Mesendoderm (in vitro differentiated cells): ENCODE measurements around the gene MBOAT1.

ENCODE experiments used
- DNase-seq: peaks from one replicate; pipeline ENCODE4 v3.0.0; 2013
- H2AK5ac ChIP-seq: 2 replicates; pipeline ENCODE4 v1.6.1; 2013; ENCODE audit warnings: low read length, inconsistent platforms
- H2BK120ac ChIP-seq: 2 replicates; pipeline ENCODE4 v1.6.1; 2013; ENCODE audit warnings: low read depth, mild to moderate bottlenecking, low read length, moderate library complexity, mixed read lengths
- H2BK15ac ChIP-seq: replicated peaks from 2 replicates; pipeline ENCODE4 v1.6.1; 2013; ENCODE audit warnings: low read depth, mild to moderate bottlenecking, moderate library complexity
- H2BK5ac ChIP-seq: 2 replicates; pipeline ENCODE4 v1.6.1; 2013; ENCODE audit warnings: low read length, inconsistent platforms
- H3K18ac ChIP-seq: 2 replicates; pipeline ENCODE4 v1.6.1; 2013; ENCODE audit warnings: mild to moderate bottlenecking, low read length, mixed read lengths
- H3K23ac ChIP-seq: one replicate; pipeline ENCODE4 v1.6.1; 2013; ENCODE audit warnings: low read length
- H3K27ac ChIP-seq: 2 replicates; pipeline ENCODE4 v1.5.1; 2013; ENCODE audit warnings: low read depth, mild to moderate bottlenecking, inconsistent platforms, low read length, moderate library complexity
- H3K27me3 ChIP-seq: 2 replicates; pipeline ENCODE4 v1.6.1; 2013; ENCODE audit warnings: low read length, control low read depth, mild to moderate bottlenecking, inconsistent platforms; ENCODE audit not compliant: insufficient read depth, poor library complexity
- H3K36me3 ChIP-seq: 2 replicates; pipeline ENCODE4 v1.6.1; 2013; ENCODE audit warnings: low read length, inconsistent platforms; ENCODE audit not compliant: control insufficient read depth, insufficient read depth
- H3K4ac ChIP-seq: one replicate; pipeline ENCODE4 v1.6.1; 2013; ENCODE audit warnings: low read depth, mild to moderate bottlenecking, low read length, moderate library complexity
- H3K4me1 ChIP-seq: 2 replicates; pipeline ENCODE4 v1.6.1; 2013; ENCODE audit warnings: low read depth, low read length, inconsistent platforms; ENCODE audit not compliant: control insufficient read depth
- H3K4me2 ChIP-seq: 2 replicates; pipeline ENCODE4 v1.6.1; 2013; ENCODE audit warnings: low read length
- H3K4me3 ChIP-seq: 2 replicates; pipeline ENCODE4 v1.5.1; 2013; ENCODE audit warnings: mild to moderate bottlenecking, low read length
- H3K56ac ChIP-seq: one replicate; pipeline ENCODE4 v1.6.1; 2013; ENCODE audit warnings: low read length
- H3K79me1 ChIP-seq: 2 replicates; pipeline ENCODE4 v1.6.1; 2013; ENCODE audit warnings: low read length, inconsistent platforms
- H3K79me2 ChIP-seq: 2 replicates; pipeline ENCODE4 v1.6.1; 2013; ENCODE audit warnings: mild to moderate bottlenecking, low read length; ENCODE audit not compliant: control insufficient read depth, insufficient read depth
- H3K9ac ChIP-seq: 2 replicates; pipeline ENCODE4 v1.6.1; 2013; ENCODE audit warnings: low read length, inconsistent platforms
- H4K5ac ChIP-seq: one replicate; pipeline ENCODE4 v1.6.1; 2013; ENCODE audit warnings: low read length
- H4K8ac ChIP-seq: one replicate; pipeline ENCODE4 v1.6.1; 2013; ENCODE audit warnings: low read depth, mild to moderate bottlenecking, control low read depth, low read length, moderate library complexity
- WGBS: extraction: QIAGEN DNeasy Blood & Tissue Kit; methylation state at CpG from one replicate; pipeline ENCODE4 v1.1.7; 2013; ENCODE audit warnings: low lambda C conversion rate, missing lambda C conversion rate; ENCODE audit not compliant: insufficient coverage; ENCODE audit errors: extremely low coverage; 5-methylcytosine and 5-hydroxymethylcytosine counted together

The MBOAT1 gene

DNA sequence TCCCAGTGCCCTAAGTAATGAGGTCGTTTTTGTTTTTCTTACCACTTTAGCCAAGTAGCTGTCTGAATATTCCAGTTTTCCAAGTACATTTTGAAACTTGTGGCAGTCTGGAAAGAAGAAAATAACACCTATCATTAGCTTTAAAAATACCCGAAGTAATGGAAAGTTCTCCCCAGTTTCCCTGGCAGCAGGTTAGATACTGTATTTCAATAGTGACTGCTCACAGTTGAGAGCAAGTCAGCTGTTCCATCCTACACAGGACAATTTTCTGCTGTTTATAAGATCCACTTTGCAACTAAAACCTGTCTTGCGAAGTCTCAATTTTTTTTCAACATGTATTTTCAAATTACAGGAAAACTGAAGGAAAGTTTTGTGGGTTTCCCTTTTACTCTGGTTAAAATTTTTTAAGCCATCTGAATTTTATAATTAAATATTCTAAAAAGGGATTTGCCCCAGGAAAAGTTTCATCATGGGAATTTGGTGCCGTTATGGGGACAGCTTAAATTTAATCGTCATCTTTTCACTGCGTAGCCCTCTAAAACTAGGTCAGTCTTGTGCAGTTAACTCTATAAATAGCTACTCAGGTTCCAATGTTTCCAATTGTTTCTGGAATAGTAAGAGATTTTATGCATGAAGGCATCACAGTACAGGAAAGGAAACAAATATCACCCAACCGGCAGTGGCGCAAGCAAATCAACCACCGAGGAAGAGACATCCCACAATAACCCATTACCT, 96.9 kb downstream of the MBOAT1 start:
- H2BK120ac ChIP-seq, result no peak overlapping the region
- H3K23ac ChIP-seq, result no peak overlapping the region
- H3K27me3 ChIP-seq, result no peaks in the 10 kb centered on the region
- no CpG with 5 or more reads among the region's 9 CpGs for WGBS
- H2AK5ac ChIP-seq, result no peak overlapping the region
- H3K4ac ChIP-seq, result no peak overlapping the region
- no peak overlapping the region for H3K9ac ChIP-seq
- H3K56ac ChIP-seq, result no peak overlapping the region
- H3K79me2 ChIP-seq, result no peaks in the 10 kb centered on the region
- DNase-seq, result no peak
- no peaks in the 10 kb centered on the region for H3K79me1 ChIP-seq
- no peak overlapping the region for H2BK5ac ChIP-seq
- no peak overlapping the region for H3K18ac ChIP-seq
- no peak overlapping the region for H2BK15ac ChIP-seq
- H3K4me3 ChIP-seq, result no peak overlapping the region
- H4K5ac ChIP-seq, result no peak overlapping the region
- H3K4me1 ChIP-seq, result no peaks in the 10 kb centered on the region
- H4K8ac ChIP-seq, result no peak overlapping the region
- H3K27ac ChIP-seq, result no peak overlapping the region
- H3K36me3 ChIP-seq, result no peaks in the 10 kb centered on the region
- H3K4me2 ChIP-seq, result no peak overlapping the region

DNA sequence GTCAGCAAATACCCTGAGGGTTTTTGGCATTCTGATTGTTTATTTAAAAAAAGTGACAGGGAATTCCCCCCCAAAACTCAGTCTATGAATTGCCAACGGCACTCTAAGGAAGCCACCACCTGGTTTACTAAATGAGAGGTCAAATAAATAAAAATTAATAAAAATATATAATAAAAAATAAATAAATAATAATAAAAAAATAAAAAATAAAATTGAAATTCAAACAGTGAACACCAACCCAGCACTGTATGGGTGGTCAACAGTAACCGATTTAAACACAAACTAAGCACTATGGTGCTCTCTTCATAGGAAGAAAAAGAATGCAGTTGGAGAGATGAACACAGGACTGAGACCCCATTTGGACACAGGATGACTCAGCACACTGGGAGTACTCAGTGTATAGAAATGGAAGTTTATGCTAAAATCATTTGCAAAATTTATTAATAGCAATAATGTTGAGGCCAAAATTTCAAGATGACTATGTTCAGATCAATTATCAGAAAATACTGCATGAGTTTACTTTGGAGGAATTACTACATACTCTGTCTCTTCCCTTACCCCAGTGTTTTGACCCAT, 98.5 kb downstream of the MBOAT1 start:
- H3K4me2 ChIP-seq, result no peak overlapping the region
- H3K9ac ChIP-seq, result no peak overlapping the region
- no peak overlapping the region for H3K18ac ChIP-seq
- H3K56ac ChIP-seq, result no peak overlapping the region
- H4K8ac ChIP-seq, result no peak overlapping the region
- no peak overlapping the region for H3K4ac ChIP-seq
- H3K79me1 ChIP-seq, result no peaks in the 10 kb centered on the region
- no peak overlapping the region for H3K27ac ChIP-seq
- H3K79me2 ChIP-seq, result no peaks in the 10 kb centered on the region
- no peaks in the 10 kb centered on the region for H3K4me1 ChIP-seq
- no CpG with 5 or more reads among the region's 2 CpGs for WGBS
- H3K23ac ChIP-seq, result no peak overlapping the region
- no peak overlapping the region for H2BK5ac ChIP-seq
- DNase-seq, result no peak
- H4K5ac ChIP-seq, result no peak overlapping the region
- no peaks in the 10 kb centered on the region for H3K27me3 ChIP-seq
- no peak overlapping the region for H2BK15ac ChIP-seq
- H3K36me3 ChIP-seq, result no peaks in the 10 kb centered on the region
- no peak overlapping the region for H3K4me3 ChIP-seq
- H2BK120ac ChIP-seq, result no peak overlapping the region
- no peak overlapping the region for H2AK5ac ChIP-seq

DNA sequence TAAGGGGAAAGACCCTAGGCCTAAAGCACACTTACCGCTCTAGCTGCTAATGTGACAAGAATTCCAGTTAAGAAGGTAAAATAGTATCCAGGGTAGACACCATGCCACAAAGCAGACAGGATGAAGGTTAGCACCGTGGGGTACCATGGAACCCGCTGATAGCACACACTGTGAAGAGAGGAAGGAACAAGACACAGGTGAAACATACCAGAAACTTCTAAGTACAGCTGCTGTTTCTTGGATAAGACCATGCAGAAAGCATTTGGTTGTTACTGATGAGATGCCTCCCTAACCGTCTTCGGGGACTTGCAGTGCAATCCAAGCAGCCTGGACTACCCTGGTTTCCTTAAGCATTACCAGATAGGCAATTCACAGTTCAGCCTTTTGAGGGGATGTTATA, 99.4 kb downstream of the MBOAT1 start:
- Histone ChIP-seq H2BK120ac (no peak overlapping the region), H3K4ac (no peak overlapping the region), H2BK5ac (no peak overlapping the region), H3K4me3 (no peak overlapping the region), H3K4me1 (no peaks in the 10 kb centered on the region), H3K79me2 (no peaks in the 10 kb centered on the region), H3K4me2 (no peak overlapping the region), H3K79me1 (no peaks in the 10 kb centered on the region), H4K8ac (no peak overlapping the region), H3K18ac (no peak overlapping the region), H2BK15ac (no peak overlapping the region), H3K27ac (no peak overlapping the region), H3K27me3 (no peaks in the 10 kb centered on the region), H2AK5ac (no peak overlapping the region), H3K56ac (no peak overlapping the region), H4K5ac (no peak overlapping the region), H3K9ac (no peak overlapping the region), H3K23ac (no peak overlapping the region), H3K36me3 (no peaks in the 10 kb centered on the region)
- WGBS, result no CpG with 5 or more reads among the region's 5 CpGs
- peak; percentile 48 for DNase-seq

DNA sequence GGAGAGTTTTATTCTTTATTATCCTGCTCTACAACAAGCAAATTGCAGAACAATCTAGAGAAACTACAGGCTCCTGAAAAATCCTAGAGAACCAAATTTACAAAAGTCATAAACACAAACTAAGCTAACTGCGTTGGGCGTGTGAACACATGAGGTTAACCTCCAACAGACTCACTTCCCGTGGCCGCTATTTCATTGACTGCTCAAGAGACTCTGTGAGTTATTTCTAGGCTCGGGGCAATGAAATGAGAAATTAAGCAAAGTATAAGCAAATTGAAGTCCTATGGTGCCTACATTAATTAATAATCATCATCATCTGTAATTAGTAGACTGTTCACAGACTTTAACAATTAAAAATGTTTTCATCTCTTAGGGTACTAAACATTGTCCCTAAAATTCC, 100.0 kb downstream of the MBOAT1 start:
- Histone ChIP-seq H3K9ac (no peak overlapping the region), H3K4me2 (no peak overlapping the region), H3K4me1 (no peaks in the 10 kb centered on the region), H3K18ac (no peak overlapping the region), H3K36me3 (no peaks in the 10 kb centered on the region), H2BK120ac (no peak overlapping the region), H3K4me3 (no peak overlapping the region), H3K23ac (no peak overlapping the region), H3K27ac (no peak overlapping the region), H3K79me2 (no peaks in the 10 kb centered on the region), H4K8ac (no peak overlapping the region), H3K79me1 (no peaks in the 10 kb centered on the region), H3K56ac (no peak overlapping the region), H2BK5ac (no peak overlapping the region), H3K4ac (no peak overlapping the region), H2AK5ac (no peak overlapping the region), H4K5ac (no peak overlapping the region), H3K27me3 (no peaks in the 10 kb centered on the region), H2BK15ac (no peak overlapping the region)
- DNase-seq, result no peak
- no CpG with 5 or more reads among the region's 5 CpGs for WGBS

DNA sequence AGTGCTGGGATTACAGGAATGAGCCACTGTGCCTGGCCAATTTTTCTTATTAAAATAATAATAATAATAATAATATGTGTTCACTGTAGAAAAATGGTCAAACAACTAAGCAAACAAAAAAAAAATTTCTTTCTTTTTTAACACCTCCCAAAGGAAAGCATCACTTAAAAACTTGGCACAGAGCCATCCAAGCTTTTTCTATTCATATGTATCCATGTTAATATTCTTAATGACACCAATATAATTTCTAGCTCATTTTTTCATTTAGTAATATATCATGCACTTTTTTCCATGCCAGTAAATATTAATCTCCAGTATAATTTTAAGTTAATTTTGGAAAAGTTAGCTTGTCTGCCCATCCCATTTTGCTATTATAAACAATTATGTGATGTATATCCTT, 101.8 kb downstream of the MBOAT1 start:
- Histone ChIP-seq H3K4ac (no peak overlapping the region), H4K8ac (no peak overlapping the region), H3K9ac (no peak overlapping the region), H2BK5ac (no peak overlapping the region), H3K18ac (no peak overlapping the region), H4K5ac (no peak overlapping the region), H3K23ac (no peak overlapping the region), H3K4me1 (no peaks in the 10 kb centered on the region), H3K27ac (no peak overlapping the region), H2BK15ac (no peak overlapping the region), H2AK5ac (no peak overlapping the region), H3K56ac (no peak overlapping the region), H3K79me1 (no peaks in the 10 kb centered on the region), H3K79me2 (no peaks in the 10 kb centered on the region), H3K27me3 (no peaks in the 10 kb centered on the region), H2BK120ac (no peak overlapping the region), H3K36me3 (no peaks in the 10 kb centered on the region), H3K4me3 (no peak overlapping the region), H3K4me2 (no peak overlapping the region)
- no peak for DNase-seq

DNA sequence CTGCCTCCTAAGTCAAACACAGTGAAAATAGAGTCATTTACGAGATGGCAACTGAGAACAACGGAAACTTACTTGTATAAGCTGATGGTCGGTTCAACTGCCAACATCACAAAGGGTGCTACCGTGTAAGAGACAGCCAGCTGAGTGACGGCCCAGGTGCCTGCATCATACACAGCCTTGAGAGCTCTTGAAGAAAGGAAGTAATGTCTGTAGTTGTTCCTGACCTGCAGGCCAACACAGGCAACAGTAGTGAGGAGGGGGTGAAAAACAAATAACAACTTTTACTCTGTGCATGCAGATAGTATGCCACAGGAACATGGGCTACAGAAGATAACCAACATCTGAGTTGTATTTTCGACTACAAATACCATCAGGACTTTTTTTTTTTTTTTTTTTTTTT, 102.7 kb downstream of the MBOAT1 start:
- Histone ChIP-seq H2BK5ac (no peak overlapping the region), H3K79me1 (no peaks in the 10 kb centered on the region), H2AK5ac (no peak overlapping the region), H3K56ac (no peak overlapping the region), H2BK120ac (no peak overlapping the region), H3K23ac (no peak overlapping the region), H3K18ac (no peak overlapping the region), H3K36me3 (no peaks in the 10 kb centered on the region), H2BK15ac (no peak overlapping the region), H4K5ac (no peak overlapping the region), H3K4me3 (no peak overlapping the region), H4K8ac (no peak overlapping the region), H3K4me2 (no peak overlapping the region), H3K27me3 (no peaks in the 10 kb centered on the region), H3K27ac (no peak overlapping the region), H3K79me2 (no peaks in the 10 kb centered on the region), H3K4me1 (no peaks in the 10 kb centered on the region), H3K9ac (no peak overlapping the region), H3K4ac (no peak overlapping the region)
- WGBS, result no CpG with 5 or more reads among the region's 6 CpGs
- no peak for DNase-seq
